Body of pancreas (tissue), 4 donors: ENCODE measurements around the gene GFRA1.

ENCODE experiments used
- CTCF ChIP-seq, 7 experiments: fragments of 450-650 bp in 4 of 7; fragments of 200-600 bp in 3 of 7; sonication (generic) in 3 of 7; IDR thresholded peaks; one replicate each; pipeline ENCODE4 v1.5.1; 2016 to 2019; ENCODE audit warnings: antibody characterized with exemption in 7 of 7
- POLR2A ChIP-seq, 3 donors: fragments of 450-650 bp; IDR thresholded peaks; one replicate each; pipeline ENCODE4 v1.6.1; 2016; ENCODE audit warnings: antibody characterized with exemption in 3 of 3, mild to moderate bottlenecking in 2 of 3

DNA sequence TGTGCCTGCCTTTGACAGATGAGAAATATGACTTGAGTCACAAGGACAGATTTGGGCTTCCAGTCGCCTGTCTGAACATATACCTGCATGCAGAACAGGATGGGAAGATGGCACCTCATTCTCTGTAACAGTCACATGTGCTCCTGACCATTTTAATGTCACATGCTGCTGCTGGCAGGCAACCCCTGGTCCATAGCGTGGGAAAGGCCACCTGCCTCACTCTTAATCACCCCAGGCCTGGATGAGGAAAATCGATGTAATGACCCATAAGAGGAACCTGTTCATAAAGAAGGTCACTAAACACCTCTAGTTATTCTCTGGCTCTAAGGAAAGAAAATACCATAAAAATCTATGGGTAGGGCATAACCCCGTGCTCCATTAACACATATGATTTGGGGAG is 110.2 kb downstream of the GFRA1 start:
- TF ChIP-seq CTCF (IDR thresholded peaks at IDR 0.05) (no peak), POLR2A (IDR thresholded peaks at IDR 0.05) (no peak)
